IPS-NIHi7 (cell line): ENCODE measurements around the gene GLIS2.
"Not testable (repeated sequence)": the region's sequence is repeated elsewhere in the genome, so short reads cannot be mapped to it uniquely, and the experiment has no call there.

ENCODE experiments used
- DNase-seq: peaks from one replicate; pipeline ENCODE4 v3.0.0; 2012; ENCODE audit warnings: mixed read lengths; ENCODE audit errors: extremely low spot score

Gene GLIS2

GRCh38 chr16:4319454-4320421, 3.9 kb downstream of the GLIS2 start:
- no peak for DNase-seq

GRCh38 chr16:4320571-4321137, 4.8 kb downstream of the GLIS2 start:
- no peak for DNase-seq

DNA sequence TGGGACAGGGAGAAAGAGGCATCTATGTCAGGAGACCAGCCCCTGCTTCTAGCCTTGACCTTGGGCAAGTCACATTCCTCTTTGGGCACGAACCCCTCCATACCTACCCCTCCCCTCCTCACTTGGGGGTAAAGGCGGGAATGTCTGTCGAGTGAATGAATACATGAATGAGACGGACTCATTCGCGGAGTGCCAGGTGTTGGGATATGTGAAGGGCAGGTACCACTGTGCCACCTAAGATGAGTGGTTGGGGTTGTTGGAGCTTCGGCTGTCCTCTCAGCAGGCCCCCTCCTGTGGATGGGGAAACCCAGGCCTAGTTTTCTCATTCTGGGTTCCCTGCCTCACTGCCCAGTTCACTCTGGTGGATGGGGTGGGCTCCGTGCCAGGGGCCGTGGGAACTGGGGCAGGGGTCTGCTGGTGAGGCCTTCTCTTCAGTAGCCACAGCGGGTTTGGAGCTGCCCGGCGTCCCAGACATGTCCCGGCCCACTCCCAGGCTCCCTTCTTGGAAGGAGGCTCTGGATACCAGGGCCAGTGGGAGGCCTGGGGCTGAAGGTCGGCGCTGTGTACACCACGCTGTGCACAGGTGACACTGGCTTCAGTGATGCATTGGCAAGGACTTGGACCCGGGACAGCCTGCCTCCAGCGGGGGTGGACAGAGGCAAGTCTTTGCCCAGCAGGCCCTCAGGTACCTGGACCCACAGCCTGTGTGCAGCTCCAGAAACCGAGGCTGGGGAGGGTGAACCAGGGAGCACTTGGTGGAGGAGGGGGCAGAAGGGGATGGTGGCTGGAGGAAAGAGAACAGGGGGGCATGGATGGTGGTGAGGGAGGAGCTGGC, 5.6 kb downstream of the GLIS2 start:
- DNase-seq = no peak

DNA sequence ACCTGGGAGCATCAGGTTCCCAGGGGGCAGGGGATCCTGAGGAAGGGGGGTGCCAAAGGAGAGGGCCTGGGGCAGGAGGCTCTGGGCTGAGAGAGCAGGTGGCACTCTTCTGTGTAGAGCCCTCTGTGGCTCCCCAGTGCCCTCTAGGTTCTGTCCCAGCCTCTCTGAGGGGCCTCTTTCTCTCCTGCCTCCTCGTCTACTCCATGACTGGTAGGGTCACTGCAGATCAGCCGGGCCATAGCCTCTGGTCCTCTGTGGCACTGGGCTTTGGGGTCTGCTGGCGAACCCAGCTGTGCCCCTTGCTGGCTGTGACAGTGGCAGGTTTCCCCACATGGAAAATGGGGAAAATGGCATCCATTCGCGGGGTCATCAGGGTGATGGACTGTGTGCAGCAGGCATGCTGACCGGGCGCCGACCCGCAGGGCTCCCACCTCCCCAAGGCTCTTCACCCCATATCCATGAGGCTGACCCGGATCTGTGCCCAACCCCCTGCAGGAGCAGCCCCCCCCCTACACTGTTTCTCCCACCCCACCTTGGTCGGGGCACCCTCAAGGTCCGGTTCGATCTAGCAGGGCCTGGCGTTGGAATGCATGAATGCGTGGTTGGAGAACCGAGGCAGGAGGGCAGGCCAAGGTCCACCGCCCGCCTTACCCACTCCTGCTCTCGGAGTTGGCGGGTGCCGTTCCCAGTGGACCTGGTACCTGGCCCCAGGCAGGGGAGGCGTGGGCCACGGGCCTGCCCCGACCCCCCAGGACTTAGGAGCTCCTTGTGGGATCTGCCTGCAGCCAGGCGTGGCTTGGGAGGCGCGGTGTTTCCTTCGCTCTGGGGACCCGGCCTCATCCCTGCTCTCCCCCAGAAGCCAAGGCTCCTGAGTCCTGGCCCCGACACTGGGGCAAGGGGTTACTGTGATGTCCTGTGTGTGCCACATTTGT, 6.5 kb downstream of the GLIS2 start:
- DNase-seq = no peak

DNA sequence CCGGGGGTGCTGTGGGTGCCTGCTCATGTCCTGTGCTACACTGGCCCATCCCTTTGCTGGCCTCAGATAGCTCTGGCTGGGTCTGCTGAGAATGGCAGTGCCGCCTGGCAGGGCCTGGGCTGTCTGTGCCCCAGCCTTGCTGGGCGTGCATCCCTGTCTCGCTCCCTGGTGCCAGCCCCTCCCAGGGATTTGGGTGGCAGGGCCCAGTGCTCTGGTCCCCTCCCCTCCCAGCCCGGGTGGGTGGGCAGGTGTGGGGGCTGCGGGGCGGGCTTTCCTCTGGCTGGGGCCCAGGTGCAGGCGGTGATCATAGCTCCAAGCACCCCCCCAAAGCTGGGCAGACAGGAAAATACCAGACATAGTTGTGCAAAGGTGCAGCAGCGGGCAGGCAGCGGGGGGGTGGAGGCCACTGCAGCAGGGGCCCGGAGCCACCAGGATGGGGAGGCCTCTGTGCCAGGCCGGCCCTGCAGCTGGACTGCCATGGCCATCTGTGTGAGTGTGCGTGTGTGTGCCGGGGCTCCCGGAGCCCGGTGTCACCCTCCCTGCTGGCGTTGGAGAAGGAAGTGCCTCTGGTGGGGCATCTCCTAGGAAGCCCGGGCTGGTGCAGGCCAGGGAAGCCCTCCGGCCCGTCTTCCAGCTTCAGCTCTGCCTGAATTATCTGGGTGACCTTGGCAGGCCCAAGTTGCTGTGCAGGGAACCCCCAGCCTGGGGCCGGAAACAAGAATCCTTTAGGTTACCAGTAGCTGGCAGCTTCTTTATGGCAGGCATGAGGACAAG, 7.4 kb downstream of the GLIS2 start:
- DNase-seq = no peak

DNA sequence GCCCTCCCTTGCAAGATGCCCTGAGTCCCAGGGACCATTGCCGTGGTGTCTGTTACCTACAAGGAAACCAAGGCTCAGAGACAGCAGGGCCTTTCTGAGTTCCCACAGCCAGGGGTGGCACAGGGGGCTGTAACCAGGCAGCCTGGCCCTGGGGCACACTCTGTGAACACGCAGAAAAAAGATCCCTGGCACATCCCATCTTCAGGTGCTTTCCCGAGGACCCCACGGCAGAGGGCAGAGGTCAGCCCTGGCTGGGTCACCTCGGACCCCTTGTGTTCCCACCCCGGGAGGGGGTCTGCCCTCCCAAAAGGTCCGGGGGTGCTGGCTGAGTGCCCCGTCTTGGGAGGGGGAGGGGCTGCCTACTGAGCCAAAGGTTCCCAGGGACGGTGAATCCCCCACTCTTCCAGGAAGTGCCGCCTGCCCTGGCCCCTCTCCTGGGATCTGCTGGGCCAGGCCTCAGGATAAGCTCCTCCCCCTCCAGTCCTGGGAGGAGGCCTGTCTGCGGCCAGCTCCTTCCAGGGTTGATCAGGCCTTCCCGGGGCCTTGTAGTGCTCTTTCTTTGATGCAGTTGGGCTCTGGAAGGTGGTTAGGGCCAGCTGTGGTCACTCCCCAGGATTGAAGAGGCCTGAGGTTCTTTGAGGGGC, 8.1 kb downstream of the GLIS2 start:
- DNase-seq = peak; percentile 89

DNA sequence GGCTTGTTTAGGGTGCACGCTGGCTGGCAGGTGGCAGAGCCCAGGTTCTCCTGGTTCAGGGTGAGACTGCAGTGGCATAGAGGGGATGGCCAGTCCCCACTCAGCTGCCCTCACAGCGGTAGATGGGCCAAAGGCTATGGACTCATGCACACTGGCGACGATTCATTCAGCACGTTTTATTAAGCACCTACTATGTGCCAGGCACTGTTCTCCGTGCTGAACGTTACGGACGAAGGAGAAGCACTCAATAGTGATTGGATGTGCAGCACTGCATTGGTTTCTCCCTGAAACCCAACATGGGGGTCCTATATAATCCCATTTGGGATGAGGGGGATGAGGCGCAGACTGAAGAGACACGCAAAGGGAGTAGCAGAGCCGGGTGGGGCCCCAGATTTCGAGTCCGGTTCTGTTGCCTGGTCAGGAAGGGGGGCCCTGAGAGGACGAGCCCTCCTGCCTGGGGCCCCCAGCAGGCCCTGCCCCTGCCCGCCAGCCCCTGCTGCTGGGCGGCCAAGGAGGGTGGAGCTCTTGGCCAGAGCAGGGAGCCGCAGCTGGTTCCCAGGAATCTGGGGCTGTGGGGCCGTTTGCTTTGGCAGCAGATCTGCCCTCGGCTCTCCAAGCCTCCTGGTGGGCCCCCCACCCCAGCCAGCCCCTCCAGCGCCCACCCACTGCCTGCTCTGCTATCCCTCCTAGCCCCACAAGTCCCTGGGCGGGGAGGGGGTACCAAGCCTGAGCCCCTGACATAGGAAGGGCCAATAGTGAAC, 8.8 kb downstream of the GLIS2 start:
- DNase-seq = no peak

DNA sequence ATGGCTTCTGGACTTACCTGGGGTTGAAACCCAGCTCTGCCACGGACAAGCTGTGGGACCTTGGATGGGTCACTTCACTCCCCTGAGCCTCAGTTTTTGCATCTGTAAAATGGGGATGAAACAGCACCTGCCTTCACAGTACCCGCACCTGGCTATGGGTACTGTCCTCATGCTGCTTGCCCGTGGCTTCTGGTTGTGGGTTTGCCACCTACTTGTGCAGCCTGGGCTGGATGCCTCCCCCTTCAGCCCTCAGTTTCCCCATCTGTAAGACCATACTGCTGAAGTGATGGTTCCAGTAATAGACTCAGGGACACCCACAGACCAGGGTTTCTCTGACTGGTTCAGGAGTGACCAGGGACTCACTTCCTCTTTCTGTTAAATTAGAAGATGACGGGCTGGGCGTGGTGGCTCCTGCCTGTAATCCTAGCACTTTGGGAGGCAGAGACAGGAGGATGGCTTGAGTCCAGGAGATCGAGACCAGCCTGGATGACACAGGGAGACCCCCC, 9.4 kb downstream of the GLIS2 start:
- no peak for DNase-seq

GRCh38 chr16:4327386-4328045, 11.6 kb downstream of the GLIS2 start:
- DNase-seq = no peak

DNA sequence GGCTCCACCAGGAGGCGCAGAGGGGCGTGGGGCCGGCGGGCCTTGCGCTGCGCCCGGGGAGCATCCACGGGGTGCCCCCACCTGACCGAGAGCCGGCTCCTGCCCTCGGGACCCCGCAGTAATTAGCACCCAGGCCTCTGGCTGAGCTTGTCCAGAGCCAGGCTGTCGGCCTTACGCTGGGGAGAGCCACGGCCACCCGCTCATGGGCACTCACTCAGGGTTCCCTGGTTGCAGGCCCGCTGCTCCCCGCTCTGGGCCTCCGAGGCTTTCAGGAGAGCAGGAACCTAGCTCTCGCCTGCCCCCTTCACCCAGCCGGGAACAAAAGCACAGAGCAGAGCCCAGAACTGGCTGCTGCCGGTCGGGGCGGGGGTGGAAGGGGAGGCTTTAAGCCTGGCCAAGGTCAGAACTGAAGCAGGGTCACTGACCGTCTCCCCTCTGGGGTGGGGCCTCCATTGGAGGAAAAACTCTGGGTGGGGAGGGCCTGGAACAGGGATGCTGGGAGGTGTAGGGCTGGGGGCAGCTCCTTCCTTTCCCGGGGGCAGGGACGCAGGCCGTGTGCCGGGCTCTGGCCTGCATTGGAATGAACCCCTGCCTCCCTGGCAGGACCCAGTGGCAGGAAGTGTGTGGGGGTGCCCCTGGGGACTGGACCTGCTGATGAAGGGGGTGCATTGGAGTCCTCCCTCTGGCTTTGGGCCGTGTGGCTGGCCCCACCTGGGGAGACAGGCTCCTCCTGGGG, 12.3 kb downstream of the GLIS2 start:
- peak; percentile 93 for DNase-seq

- DNase-seq = no peak
These were observed 13.2 kb downstream of the GLIS2 start for GRCh38 chr16:4328782-4329775.

DNA sequence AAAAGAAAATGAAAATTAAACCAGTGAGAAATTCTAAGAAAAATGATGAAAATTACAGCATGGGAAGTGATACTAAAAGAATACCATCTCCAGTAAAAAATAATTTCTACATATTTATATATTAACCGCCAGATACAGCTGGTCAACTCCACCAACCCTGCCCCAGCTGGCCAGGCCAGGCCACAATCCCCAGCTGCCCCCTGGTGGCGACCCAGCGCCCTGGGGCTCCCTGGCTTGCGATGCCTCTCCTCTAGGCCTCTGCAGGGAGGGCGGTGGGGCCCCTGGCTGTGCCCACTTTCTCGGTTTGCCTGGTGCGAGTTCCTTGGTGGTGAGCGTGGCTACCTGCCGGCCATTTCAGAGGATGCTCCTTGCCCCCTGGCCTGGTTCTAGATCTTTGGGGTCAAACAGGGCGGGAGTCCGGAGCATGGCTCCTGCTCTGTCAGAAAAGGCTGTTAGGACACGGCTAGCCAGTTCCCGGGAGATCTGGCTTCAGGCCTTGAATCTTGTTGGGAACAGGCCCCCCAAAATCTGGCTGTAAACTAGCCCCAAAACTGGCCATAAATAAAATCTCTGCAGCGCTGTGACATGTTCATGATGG, 14.5 kb downstream of the GLIS2 start:
- peak; percentile 89 for DNase-seq

DNA sequence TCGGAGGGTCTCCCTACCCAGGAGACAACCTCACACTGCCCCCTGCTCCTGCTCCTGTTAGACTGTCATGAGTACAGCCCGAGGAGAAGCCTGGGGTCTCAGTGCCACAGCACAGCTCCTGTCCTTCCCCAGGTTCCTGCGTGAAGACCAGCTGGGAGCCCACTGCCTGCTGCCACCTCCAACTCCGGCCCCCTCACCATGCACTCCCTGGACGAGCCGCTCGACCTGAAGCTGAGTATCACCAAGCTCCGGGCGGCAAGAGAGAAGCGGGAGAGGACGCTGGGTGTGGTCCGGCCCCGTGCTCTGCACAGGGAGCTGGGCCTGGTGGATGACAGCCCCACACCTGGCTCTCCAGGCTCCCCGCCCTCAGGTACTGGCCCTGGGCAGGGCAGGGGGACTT, 16.2 kb downstream of the GLIS2 start:
- no peak for DNase-seq

DNA sequence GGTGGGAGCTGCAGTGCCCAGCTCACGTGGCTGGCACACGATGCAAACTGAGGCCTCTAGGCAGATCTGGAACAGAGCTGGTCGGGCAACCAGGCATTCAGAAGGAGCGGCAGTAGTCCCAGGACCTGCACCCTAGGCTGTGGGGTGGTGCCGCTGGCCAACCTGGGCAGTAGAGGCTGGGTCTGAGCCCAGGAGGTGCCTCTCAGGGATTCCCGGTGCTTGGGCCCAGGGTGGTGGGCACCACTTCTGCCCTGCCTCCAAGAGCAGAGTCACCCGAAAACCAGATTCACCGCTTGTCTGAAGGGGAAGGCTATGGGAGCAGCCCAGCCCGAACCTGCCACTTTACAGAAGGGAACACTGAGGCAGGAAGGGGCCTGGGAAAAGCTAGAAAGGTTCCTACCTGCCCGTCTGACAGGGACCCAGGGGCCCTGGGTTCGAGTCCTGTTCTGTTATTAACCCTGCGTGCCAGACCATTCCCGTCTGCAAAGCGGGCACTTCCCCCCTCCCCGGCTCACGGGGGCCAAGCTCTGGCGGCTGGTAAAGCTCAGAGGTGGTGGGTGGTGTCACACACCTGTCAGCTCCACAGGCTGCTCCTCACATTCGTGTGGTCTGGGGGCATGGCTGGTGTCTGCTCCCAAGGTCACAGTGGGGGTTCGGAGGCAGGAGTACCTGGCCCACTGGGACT, 16.9 kb downstream of the GLIS2 start:
- DNase-seq = no peak

DNA sequence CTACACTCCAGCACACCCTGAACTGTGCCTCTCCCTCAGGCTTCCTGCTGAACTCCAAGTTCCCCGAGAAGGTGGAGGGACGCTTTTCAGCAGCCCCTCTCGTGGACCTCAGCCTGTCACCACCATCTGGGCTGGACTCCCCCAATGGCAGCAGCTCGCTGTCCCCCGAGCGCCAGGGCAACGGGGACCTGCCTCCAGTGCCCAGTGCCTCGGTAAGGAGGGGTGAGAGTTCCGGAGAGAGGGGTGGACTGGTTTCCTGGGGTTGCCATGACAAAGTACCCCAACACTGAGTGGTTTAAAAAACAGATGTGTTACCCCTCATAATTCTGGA, 17.4 kb downstream of the GLIS2 start:
- DNase-seq = no peak

GRCh38 chr16:4333714-4334113, 17.8 kb downstream of the GLIS2 start:
- DNase-seq = not testable (repeated sequence)
